SKM-1 treated with dmso at 0.1 percent for 144 hours (cell line): ENCODE results near the gene CLRN2.
"Not testable (repeated sequence)": the region's sequence is repeated elsewhere in the genome, so short reads cannot be mapped to it uniquely, and the experiment has no call there.

Source experiments
- DNase-seq: peaks from one replicate; lab custom pipeline; 2025; ENCODE audit not compliant: unreplicated experiment; lab: John Stamatoyannopoulos, UW

CLRN2 gene

GRCh38 chr4:17544205-17544604 lies 29.2 kb downstream of the CLRN2 start:
- no peak for DNase-seq

GRCh38 chr4:17544831-17545234 lies 29.9 kb downstream of the CLRN2 start:
- DNase-seq: no peak

GRCh38 chr4:17545374-17546140 lies 30.6 kb downstream of the CLRN2 start:
- DNase-seq: no peak

- DNase-seq: no peak
Observed at GRCh38 chr4:17546222-17546621, 31.3 kb downstream of the CLRN2 start.

GRCh38 chr4:17546678-17547077 lies 31.7 kb downstream of the CLRN2 start:
- DNase-seq: no peak

GRCh38 chr4:17550549-17550948 lies 35.6 kb downstream of the CLRN2 start:
- no peak for DNase-seq

- DNase-seq: no peak
Observed at GRCh38 chr4:17552427-17552826, 37.5 kb downstream of the CLRN2 start.

- DNase-seq: no peak
Observed at GRCh38 chr4:17554568-17554967, 39.6 kb downstream of the CLRN2 start.

GRCh38 chr4:17556498-17556897 lies 41.5 kb downstream of the CLRN2 start:
- no peak for DNase-seq

- no peak for DNase-seq
Observed at GRCh38 chr4:17557880-17558279, 42.9 kb downstream of the CLRN2 start.

- DNase-seq: no peak
Observed at GRCh38 chr4:17558941-17559708, 44.2 kb downstream of the CLRN2 start.

GRCh38 chr4:17559709-17560048 lies 44.7 kb downstream of the CLRN2 start:
- DNase-seq: no peak

- DNase-seq: no peak
Observed at GRCh38 chr4:17560065-17560673, 45.2 kb downstream of the CLRN2 start.

GRCh38 chr4:17561195-17561909 lies 46.4 kb downstream of the CLRN2 start:
- DNase-seq: no peak

- no peak for DNase-seq
Observed at GRCh38 chr4:17562157-17562556, 47.2 kb downstream of the CLRN2 start.

GRCh38 chr4:17565846-17566245 lies 50.9 kb downstream of the CLRN2 start:
- no peak for DNase-seq

GRCh38 chr4:17567271-17567670 lies 52.3 kb downstream of the CLRN2 start:
- no peak for DNase-seq

- no peak for DNase-seq
Observed at GRCh38 chr4:17574206-17574605, 59.2 kb downstream of the CLRN2 start.

- not testable (repeated sequence) for DNase-seq
Observed at GRCh38 chr4:17575177-17575576, 60.2 kb downstream of the CLRN2 start.
